Stimulated activated CD8-positive, alpha-beta memory T cell treated with anti-CD3 and anti-CD28 coated beads, Interleukin-15, amount 100 ng/mL, for 24 hours (primary cell): ENCODE measurements around the gene RAB23.

ENCODE experiments used
- DNase-seq: peaks from one replicate; pipeline ENCODE4 v3.0.0-alpha.2; 2020; ENCODE audit warnings: low read depth

Gene RAB23

GRCh38 chr6:57242505-57242904, 20.4 kb upstream of the RAB23 start:
- DNase-seq, result no peak

- no peak for DNase-seq
Observed at GRCh38 chr6:57226221-57226620, 4.1 kb upstream of the RAB23 start.

- no peak for DNase-seq
Observed at GRCh38 chr6:57224769-57225515, 2.8 kb upstream of the RAB23 start.

DNA sequence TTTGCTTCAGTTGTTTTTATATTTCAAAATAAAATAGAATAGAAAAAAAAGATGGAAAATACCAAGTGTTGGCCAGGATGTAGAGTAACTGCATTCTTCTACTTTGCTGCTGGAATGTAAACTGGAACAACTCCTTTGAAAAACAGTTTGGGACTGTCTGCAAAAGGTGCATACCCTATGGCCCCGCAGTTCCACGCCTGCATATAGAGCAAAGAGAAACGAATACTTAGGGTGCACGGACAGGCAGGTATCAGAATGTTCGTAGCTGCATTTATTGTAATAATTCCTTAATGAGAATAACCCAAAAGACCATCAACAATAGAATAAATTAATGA, 603 bp upstream of the RAB23 start:
- DNase-seq, result no peak

DNA sequence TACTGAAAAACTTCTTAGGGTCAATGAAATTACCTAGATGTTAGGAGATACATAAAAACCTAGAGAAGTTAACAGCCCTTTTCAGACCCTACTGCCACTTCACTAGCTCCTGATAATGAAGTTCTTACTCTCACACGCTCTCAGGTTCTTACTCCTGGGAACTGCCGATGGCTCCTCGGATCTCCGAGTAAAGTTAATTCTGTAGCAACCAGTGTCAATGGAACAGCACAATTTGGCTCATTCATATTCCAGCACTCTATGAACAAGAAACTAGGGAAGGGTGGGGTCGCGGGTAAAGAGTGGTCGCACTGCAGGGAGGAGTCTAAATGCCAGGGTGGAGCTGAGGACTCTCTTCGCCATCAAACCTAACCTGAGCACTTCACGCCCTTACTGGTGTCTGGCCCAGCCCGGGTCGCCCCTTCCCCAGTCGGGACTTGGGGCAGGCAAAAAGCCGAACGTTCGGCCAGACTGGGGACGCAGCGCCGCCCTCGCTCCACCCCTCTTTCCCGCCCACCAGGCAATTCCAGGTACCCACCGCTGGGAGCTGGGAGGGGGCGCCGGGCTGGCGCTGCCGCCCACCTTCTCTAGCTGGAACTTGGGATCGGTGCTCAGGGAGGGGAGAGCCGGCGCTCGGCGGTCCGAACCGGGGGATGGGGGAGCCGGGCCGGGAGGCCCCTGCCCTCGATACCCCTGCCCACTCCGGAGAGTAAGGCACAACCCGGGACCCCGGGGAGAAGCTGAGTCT, 744 bp downstream of the RAB23 start:
- DNase-seq, result peak; percentile 13

- no peak for DNase-seq
Observed at GRCh38 chr6:57220083-57220703, 1.9 kb downstream of the RAB23 start.

- no peak for DNase-seq
Observed at GRCh38 chr6:57217270-57217669, 4.8 kb downstream of the RAB23 start.

- no peak for DNase-seq
Observed at GRCh38 chr6:57216235-57217101, 5.6 kb downstream of the RAB23 start.

DNA sequence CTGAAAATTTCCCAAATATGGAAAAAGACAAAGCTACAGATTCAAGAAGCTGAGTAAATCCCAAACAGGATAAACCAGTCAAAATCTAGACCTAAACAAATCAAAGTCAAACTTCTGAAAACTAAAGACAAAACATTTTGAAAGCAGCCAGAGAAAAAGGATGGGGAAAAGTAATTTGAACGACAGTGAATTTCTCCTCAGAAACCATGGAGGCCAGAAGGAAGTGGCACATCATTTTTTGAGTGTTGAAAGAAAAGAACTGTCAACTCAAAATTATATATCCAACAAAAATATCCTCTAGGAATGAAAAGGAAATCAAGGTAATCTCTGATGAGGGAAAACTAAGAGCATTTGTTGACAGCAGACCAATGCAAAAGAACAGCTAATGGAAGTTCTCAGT, 6.8 kb downstream of the RAB23 start:
- DNase-seq, result no peak

GRCh38 chr6:57210060-57210459, 12.0 kb downstream of the RAB23 start:
- no peak for DNase-seq

DNA sequence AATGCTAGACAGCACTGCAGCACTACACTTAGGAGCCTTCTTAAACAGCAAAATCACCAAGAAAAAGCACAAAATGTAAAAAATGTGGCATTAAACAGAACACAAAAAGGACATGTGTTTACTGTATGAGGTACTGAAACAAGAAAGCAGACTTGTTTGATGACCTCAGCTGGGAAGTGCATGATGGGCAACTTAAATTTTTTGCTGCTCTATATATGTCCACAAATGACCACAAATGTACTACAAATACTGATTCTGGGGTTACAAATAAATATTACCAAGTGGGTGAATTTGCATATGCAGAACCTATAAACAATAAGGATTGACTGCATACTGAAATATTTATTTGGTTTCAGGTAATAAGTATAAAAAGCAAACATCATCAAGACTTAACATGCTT, 13.1 kb downstream of the RAB23 start:
- DNase-seq, result no peak

DNA sequence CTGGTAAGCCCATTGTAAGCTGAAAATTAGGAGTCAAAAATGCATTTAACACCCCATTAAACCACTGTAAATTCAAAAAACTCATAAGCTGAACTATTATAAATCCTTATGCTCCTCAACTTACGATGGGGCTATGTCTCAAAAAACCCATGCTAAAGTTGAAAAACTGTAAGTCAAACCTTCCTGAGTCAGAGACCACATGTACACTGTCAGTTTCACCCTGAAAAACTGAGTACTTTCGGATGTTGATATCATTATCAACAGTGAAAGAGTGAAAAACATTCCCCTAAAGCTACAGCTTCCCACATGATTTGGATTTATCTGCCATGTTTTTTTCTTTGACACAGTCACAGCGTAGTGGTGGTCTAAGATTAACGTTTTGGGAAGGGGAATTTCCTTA, 14.2 kb downstream of the RAB23 start:
- DNase-seq, result no peak

GRCh38 chr6:57207141-57207540, 15.0 kb downstream of the RAB23 start:
- DNase-seq, result no peak

GRCh38 chr6:57205550-57206328, 16.4 kb downstream of the RAB23 start:
- no peak for DNase-seq

DNA sequence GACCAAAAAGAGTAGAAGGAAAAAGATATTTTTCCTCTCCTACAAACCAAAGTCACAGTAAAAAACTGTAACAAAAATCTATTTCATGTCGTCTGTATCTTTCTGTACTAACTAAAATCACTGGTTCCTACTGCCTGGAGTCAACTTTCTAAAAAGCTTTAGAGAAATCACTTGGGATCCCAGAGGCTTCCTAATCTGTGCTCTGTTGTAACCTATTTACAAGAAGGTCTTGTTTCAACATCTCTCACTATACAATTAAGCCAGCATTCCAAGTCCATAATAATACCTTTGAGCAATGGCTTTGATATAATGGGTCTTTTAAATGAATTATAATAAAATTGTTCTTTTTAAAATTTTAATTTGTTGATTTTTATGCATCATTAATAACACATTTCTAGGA, 20.4 kb downstream of the RAB23 start:
- DNase-seq, result no peak

DNA sequence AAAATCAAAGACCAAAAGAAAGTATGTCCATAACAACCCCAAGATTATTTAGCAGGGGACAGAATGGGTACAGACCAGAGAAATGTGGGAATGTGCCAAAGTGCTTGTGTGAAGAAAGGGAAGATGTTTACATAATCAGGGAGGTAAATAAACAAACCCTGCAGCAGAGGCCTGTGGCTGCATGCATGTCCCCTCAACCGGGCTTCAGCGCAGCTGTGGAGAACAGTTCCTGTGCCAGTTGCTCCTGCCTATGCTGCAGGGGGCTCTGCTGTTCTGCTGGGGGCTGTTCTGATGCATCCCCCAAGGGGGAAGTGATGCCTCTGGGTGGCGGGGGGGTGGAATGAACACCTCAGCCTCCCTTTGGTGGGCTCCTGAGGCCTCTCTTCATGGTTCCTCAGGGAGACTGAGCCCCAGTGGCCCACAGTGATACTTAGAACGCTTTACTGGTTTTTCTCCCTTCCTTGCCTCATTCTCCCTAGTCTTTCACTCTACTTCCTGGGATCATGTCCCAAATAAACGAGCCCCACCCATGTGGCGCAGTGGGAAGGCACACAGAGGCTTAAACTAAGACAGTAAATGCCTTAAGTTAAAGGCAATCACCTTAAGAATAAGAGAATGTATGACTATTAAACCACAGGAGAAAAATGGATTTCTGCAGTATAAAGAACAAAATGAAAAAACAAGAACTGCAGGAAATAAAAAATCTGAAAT, 23.0 kb downstream of the RAB23 start:
- DNase-seq, result no peak

DNA sequence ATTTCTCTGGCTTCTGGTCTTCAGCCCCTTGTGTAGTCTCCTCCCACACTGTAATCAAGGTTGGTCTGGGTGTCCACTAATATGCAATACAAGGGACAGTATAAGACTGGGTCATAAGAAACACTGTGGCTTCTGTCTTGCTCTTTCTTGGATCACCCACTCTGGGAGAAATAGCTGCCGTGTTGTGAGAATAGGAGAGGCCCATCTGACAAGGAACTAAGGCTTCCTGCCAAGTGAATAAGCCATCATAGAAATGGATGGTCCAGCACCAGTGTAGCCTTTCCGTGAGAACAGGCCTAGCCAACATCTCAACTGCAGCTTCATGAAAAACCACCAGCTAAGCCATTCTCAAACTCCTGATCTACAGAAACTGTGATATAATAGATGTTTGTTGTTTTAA, 26.6 kb downstream of the RAB23 start:
- no peak for DNase-seq

DNA sequence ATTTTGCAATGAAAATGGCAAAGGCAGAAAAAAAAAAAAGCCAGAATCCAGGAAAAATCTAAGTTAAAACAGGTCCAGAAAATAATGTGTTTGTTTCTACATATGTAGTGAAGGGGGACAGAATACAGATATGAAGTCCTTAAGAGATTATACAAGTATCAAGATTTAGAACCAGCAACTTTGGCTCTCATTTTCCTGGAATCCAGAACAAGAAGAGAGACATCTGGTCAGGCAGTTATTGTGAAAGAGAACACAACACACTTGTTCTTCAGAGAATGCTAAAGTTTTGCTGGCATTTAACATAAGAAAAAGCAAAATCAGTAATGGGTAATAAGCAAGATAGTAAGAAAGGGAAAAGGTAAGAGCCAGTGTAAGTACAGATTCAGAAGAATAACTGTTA, 28.9 kb downstream of the RAB23 start:
- DNase-seq, result no peak

GRCh38 chr6:57190140-57190539, 32.0 kb downstream of the RAB23 start:
- no peak for DNase-seq

- DNase-seq, result no peak
Observed at GRCh38 chr6:57183336-57183735, 38.8 kb downstream of the RAB23 start.

DNA sequence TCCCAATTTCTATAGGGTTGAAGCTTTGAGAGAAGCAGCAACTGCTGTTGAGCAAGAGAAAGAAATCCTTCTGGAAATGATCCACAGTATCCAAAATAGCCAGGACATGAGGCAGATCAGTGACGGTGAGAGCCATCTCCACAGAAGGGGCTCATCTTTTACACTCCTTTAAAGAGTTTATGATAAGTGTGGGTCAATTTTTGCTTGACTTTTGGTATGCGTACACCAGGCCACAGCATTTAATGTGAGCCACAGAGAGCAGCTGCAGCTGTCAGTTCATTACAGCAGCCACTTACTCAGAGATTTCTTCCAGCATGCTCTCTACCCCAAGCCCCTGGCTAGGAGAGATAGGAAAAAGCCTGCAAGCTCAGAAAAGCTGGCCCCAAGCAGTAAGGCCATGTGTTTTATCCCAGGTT, 40.1 kb downstream of the RAB23 start:
- no peak for DNase-seq
